Keratinocyte (primary cell): ENCODE measurements around the gene C15orf39. TPM values are rescaled to one million over a fixed set of nuclear protein-coding genes. Genes with fewer than 3 reads are reported as not detected.

Experiments used
- DNase-seq: peaks from one replicate; pipeline ENCODE4 v3.0.0-alpha.2; 2011; ENCODE audit warnings: low read depth, missing footprints, low spot score
- FAIRE-seq: peaks from 2 replicates; lab custom pipeline; 2011; peaks lifted over from hg19 to GRCh38; lab: Jason Lieb, UNC
- H2AFZ ChIP-seq: 2 replicates; pipeline ENCODE4 v1.6.0; 2012; ENCODE audit warnings: low read length, control low read depth, inconsistent platforms; ENCODE audit not compliant: control insufficient read depth
- H3K27ac ChIP-seq: 2 replicates; pipeline ENCODE4 v1.5.1; 2011; ENCODE audit warnings: low read length; ENCODE audit not compliant: control insufficient read depth, insufficient read depth
- H3K27me3 ChIP-seq: 3 replicates; pipeline ENCODE4 v1.6.0; 2011; ENCODE audit warnings: low read length; ENCODE audit not compliant: control insufficient read depth, insufficient read depth; ENCODE audit errors: extremely low read depth
- H3K36me3 ChIP-seq, 2 experiments: 2 replicates in 1 of 2; 3 replicates in 1 of 2; pipeline ENCODE4 v1.5.1; 2011; ENCODE audit warnings: low read length in 2 of 2, mild to moderate bottlenecking in 1 of 2; ENCODE audit not compliant: control insufficient read depth in 2 of 2, insufficient read depth in 2 of 2; ENCODE audit errors: extremely low read depth in 1 of 2
- H3K4me1 ChIP-seq: 3 replicates; pipeline ENCODE4 v1.5.1; 2011; ENCODE audit warnings: low read length; ENCODE audit not compliant: control insufficient read depth, insufficient read depth; ENCODE audit errors: extremely low read depth
- H3K4me2 ChIP-seq: 3 replicates; pipeline ENCODE4 v1.6.0; 2011; ENCODE audit warnings: low read depth, low read length; ENCODE audit not compliant: control insufficient read depth, insufficient read depth; ENCODE audit errors: extremely low read depth
- H3K4me3 ChIP-seq, 3 experiments: fragments of 200-600 bp in 1 of 3; sonication (generic) in 1 of 3; 2 replicates in 2 of 3; 3 replicates in 1 of 3; pipeline ENCODE4 v1.5.1; 2011 to 2016; ENCODE audit warnings: low read length in 3 of 3, mild to moderate bottlenecking in 3 of 3, control low read depth in 2 of 3, inconsistent platforms in 1 of 3, low read depth in 1 of 3, mixed read lengths in 1 of 3, mixed run types in 1 of 3, moderate library complexity in 1 of 3; ENCODE audit not compliant: control insufficient read depth in 2 of 3, insufficient read depth in 2 of 3; ENCODE audit errors: extremely low read depth in 1 of 3
- H3K79me2 ChIP-seq: 2 replicates; pipeline ENCODE4 v1.6.0; 2012; ENCODE audit warnings: low read length; ENCODE audit not compliant: control insufficient read depth, insufficient read depth
- H3K9ac ChIP-seq: 3 replicates; pipeline ENCODE4 v1.6.0; 2011; ENCODE audit warnings: low read length; ENCODE audit not compliant: control insufficient read depth, insufficient read depth; ENCODE audit errors: extremely low read depth
- H3K9me1 ChIP-seq: 3 replicates; pipeline ENCODE4 v1.6.0; 2011; ENCODE audit warnings: low read length; ENCODE audit not compliant: control insufficient read depth, insufficient read depth; ENCODE audit errors: extremely low read depth
- H3K9me3 ChIP-seq: 2 replicates; pipeline ENCODE4 v1.5.1; 2012; ENCODE audit warnings: low read depth, low read length; ENCODE audit not compliant: control insufficient read depth
- H4K20me1 ChIP-seq: 3 replicates; pipeline ENCODE4 v1.6.0; 2011; ENCODE audit warnings: low read length; ENCODE audit not compliant: control insufficient read depth, insufficient read depth; ENCODE audit errors: extremely low read depth
- CTCF ChIP-seq, 3 experiments: IDR thresholded peaks in 1 of 3; conservative IDR thresholded peaks in 1 of 3; optimal IDR thresholded peaks in 1 of 3; 2 replicates in 2 of 3; 3 replicates in 1 of 3; pipeline versions ENCODE3 to v1.5.1; 2011; ENCODE audit warnings: low read length in 3 of 3, mild to moderate bottlenecking in 3 of 3, moderate library complexity in 2 of 3, control low read depth in 1 of 3, inconsistent platforms in 1 of 3; ENCODE audit not compliant: insufficient read depth in 2 of 3; ENCODE audit errors: extremely low read depth in 1 of 3
- EZH2 ChIP-seq: IDR thresholded peaks from one replicate; pipeline ENCODE4 v1.6.1; 2012; ENCODE audit warnings: inconsistent platforms, mild to moderate bottlenecking, low read length, moderate library complexity
- dilution Hi-C: fragments of 300-500 bp; cut with MboI; formaldehyde crosslinking; loops from one replicate; pipeline ENCODE4 v1.7.0; 2020; ENCODE audit warnings: low sequenced_read_pairs; ENCODE audit not compliant: extremely low pct_ligation_motif_present
- polyA plus RNA-seq, 5 experiments: library from polyadenylated mRNA; depleted of rRNA in 3 of 5; stranded (reverse) in 3 of 5; stranded (forward) in 1 of 5; unstranded in 1 of 5; fragments of >200 nt; gene quantifications; 1 replicate in 1 of 5; 2 replicates in 3 of 5; 3 replicates in 1 of 5; pipeline versions ENCODE4 v1.2.1 to v1.2.3, GENCODE V29; 2011 to 2012; ENCODE audit warnings: missing spikeins in 2 of 5, low read depth in 1 of 5, low replicate concordance in 1 of 5

The C15orf39 gene
- polyA plus RNA-seq, 1 donor (not counting 4 experiments of a cell fraction or from before 2014, with no cell fraction given): 1.8 TPM

GRCh38 chr15:75233504-75234190 lies 32.0 kb downstream of the C15orf39 start:
- Histone ChIP-seq H3K36me3 (no peaks in the 10 kb centered on the region), H3K9ac (no peak overlapping the region), H3K27me3 (peaks cover 44% of the 10 kb centered on the region), H3K9me3 (no peaks in the 10 kb centered on the region), H2AFZ (no peak overlapping the region), H3K79me2 (no peaks in the 10 kb centered on the region), H3K9me1 (no peaks in the 10 kb centered on the region), H3K27ac (no peak overlapping the region), H3K4me2 (no peak overlapping the region), H3K4me3 (no peak overlapping the region), H3K4me1 (no peaks in the 10 kb centered on the region), H4K20me1 (no peaks in the 10 kb centered on the region)
- FAIRE-seq (no peak), DNase-seq (no peak)
- dilution Hi-C loops: no loop called here
- TF ChIP-seq EZH2 (no peak), CTCF (optimal IDR thresholded peaks at IDR 0.05 in 1 of 3, IDR thresholded peaks at IDR 0.05 in 1 of 3, conservative IDR thresholded peaks at IDR 0.05 in 1 of 3; ENCODE audit: extremely low read depth in 1 of 3, insufficient read depth in 2 of 3, low read length in 3 of 3) (no peak)

GRCh38 chr15:75234191-75234810 lies 32.6 kb downstream of the C15orf39 start:
- Histone ChIP-seq H3K9me3 (no peaks in the 10 kb centered on the region), H3K36me3 (no peaks in the 10 kb centered on the region), H3K4me2 (no peak overlapping the region), H2AFZ (no peak overlapping the region), H3K9me1 (no peaks in the 10 kb centered on the region), H3K27me3 (peaks cover 44% of the 10 kb centered on the region), H3K9ac (no peak overlapping the region), H3K4me1 (no peaks in the 10 kb centered on the region), H3K79me2 (no peaks in the 10 kb centered on the region), H4K20me1 (no peaks in the 10 kb centered on the region), H3K4me3 (no peak overlapping the region), H3K27ac (no peak overlapping the region)
- dilution Hi-C loops: no loop called here
- TF ChIP-seq EZH2 (no peak), CTCF (optimal IDR thresholded peaks at IDR 0.05 in 1 of 3, IDR thresholded peaks at IDR 0.05 in 1 of 3, conservative IDR thresholded peaks at IDR 0.05 in 1 of 3; ENCODE audit: extremely low read depth in 1 of 3, insufficient read depth in 2 of 3, low read length in 3 of 3) (no peak)
- FAIRE-seq (no peak), DNase-seq (no peak)
